Neural cell (in vitro differentiated cells): Measurements from ENCODE around the gene HGD. TPM values are rescaled to one million over a fixed set of nuclear protein-coding genes. Genes with fewer than 3 reads are reported as not detected.

Experiments used
- H2AFZ ChIP-seq: fragments of 200-600, 300-800 bp; sonication (generic), shearing (Covaris generic); 2 replicates; pipeline ENCODE4 v1.6.0; 2014; ENCODE audit warnings: low read depth, mild to moderate bottlenecking, antibody characterized with exemption, low read length, moderate library complexity
- H3F3A ChIP-seq: fragments of 200-600 bp; shearing (Covaris generic); 2 replicates; pipeline ENCODE4 v1.6.1; 2016; ENCODE audit warnings: mild to moderate bottlenecking, moderate library complexity, mixed read lengths, antibody characterized with exemption, low read length; ENCODE audit not compliant: insufficient read depth, poor library complexity, severe bottlenecking
- H3K27ac ChIP-seq: fragments of 200-600, 300-800 bp; sonication (generic), shearing (Covaris generic); 2 replicates; pipeline ENCODE4 v1.5.1; 2014; ENCODE audit warnings: mild to moderate bottlenecking, low read length, moderate library complexity
- H3K27me3 ChIP-seq: fragments of 300-800, 200-600 bp; sonication (generic), shearing (Covaris generic); 2 replicates; pipeline ENCODE4 v1.6.0; 2014; ENCODE audit warnings: mild to moderate bottlenecking, low read depth, low read length, moderate library complexity; ENCODE audit not compliant: insufficient read depth
- H3K36me3 ChIP-seq: fragments of 300-800, 200-600 bp; sonication (generic), shearing (Covaris generic); 2 replicates; pipeline ENCODE4 v1.5.1; 2014; ENCODE audit warnings: mild to moderate bottlenecking, antibody characterized with exemption, low read length, moderate library complexity; ENCODE audit not compliant: insufficient read depth
- H3K4me2 ChIP-seq: fragments of 300-800, 200-600 bp; sonication (generic), shearing (Covaris generic); 2 replicates; pipeline ENCODE4 v1.6.0; 2014; ENCODE audit warnings: mild to moderate bottlenecking, low read length
- H3K4me3 ChIP-seq: fragments of 300-800, 200-600 bp; sonication (generic), shearing (Covaris generic); 2 replicates; pipeline ENCODE4 v1.5.1; 2014; ENCODE audit warnings: mild to moderate bottlenecking, low read length, moderate library complexity
- H3K79me2 ChIP-seq: fragments of 200-600 bp; shearing (Covaris generic); replicated peaks from 2 replicates; pipeline ENCODE4 v1.6.0; 2014; ENCODE audit warnings: mild to moderate bottlenecking, low read length, moderate library complexity; ENCODE audit not compliant: insufficient read depth
- H3K9ac ChIP-seq: fragments of 300-800, 200-600 bp; sonication (generic), shearing (Covaris generic); 2 replicates; pipeline ENCODE4 v1.6.1; 2016; ENCODE audit warnings: mild to moderate bottlenecking, low read length, mixed read lengths
- H3K9me2 ChIP-seq: fragments of 200-600 bp; shearing (Covaris generic); 2 replicates; pipeline ENCODE4 v1.6.1; 2016; ENCODE audit warnings: mild to moderate bottlenecking, low read length, mixed read lengths; ENCODE audit not compliant: insufficient read depth
- H3K9me3 ChIP-seq: fragments of 200-600, 300-800 bp; sonication (generic), shearing (Covaris generic); 2 replicates; pipeline ENCODE4 v1.6.1; 2016; ENCODE audit warnings: mild to moderate bottlenecking, mixed run types, low read length, moderate library complexity, mixed read lengths
- H4K20me1 ChIP-seq: fragments of 200-600 bp; shearing (Covaris generic); 2 replicates; pipeline ENCODE4 v1.6.1; 2016; ENCODE audit warnings: mild to moderate bottlenecking, mixed run types; ENCODE audit not compliant: insufficient read depth
- EP300 ChIP-seq: fragments of 450-650 bp; conservative IDR thresholded peaks from 2 replicates; pipeline ENCODE4 v1.6.1; 2014; ENCODE audit warnings: antibody characterized with exemption, mild to moderate bottlenecking, moderate library complexity; ENCODE audit not compliant: poor library complexity, severe bottlenecking
- EZH2 ChIP-seq: fragments of 200-600, 300-800 bp; shearing (Covaris generic), sonication (generic); IDR thresholded peaks from 2 replicates; pipeline ENCODE4 v1.6.1; 2014; ENCODE audit warnings: antibody characterized with exemption, low read length, borderline replicate concordance, mild to moderate bottlenecking; ENCODE audit not compliant: insufficient read depth, poor library complexity, severe bottlenecking
- MXI1 ChIP-seq: fragments of 450-650 bp; conservative IDR thresholded peaks from 2 replicates; pipeline ENCODE4 v1.6.1; 2014; ENCODE audit warnings: antibody characterized with exemption, mild to moderate bottlenecking; ENCODE audit not compliant: poor library complexity, severe bottlenecking
- POLR2AphosphoS5 ChIP-seq: IDR thresholded peaks from 2 replicates; pipeline ENCODE4 v1.6.1; 2012
- RAD21 ChIP-seq: fragments of 450-650 bp; conservative IDR thresholded peaks from 2 replicates; pipeline ENCODE4 v1.6.1; 2014; ENCODE audit warnings: antibody characterized with exemption, mild to moderate bottlenecking, moderate library complexity
- SMC3 ChIP-seq: fragments of 450-650 bp; conservative IDR thresholded peaks from 2 replicates; pipeline ENCODE4 v1.6.1; 2014; ENCODE audit warnings: antibody characterized with exemption, mild to moderate bottlenecking, moderate library complexity; ENCODE audit not compliant: poor library complexity
- TAF1 ChIP-seq: IDR thresholded peaks from 2 replicates; pipeline ENCODE4 v1.6.1; 2012; ENCODE audit warnings: low read depth
- polyA plus RNA-seq: library from polyadenylated mRNA; depleted of rRNA; stranded (reverse); fragments of >200 nt; gene quantifications from 2 replicates; pipeline ENCODE4 v1.2.3, GENCODE V29; 2014
- TF ChIP-seq, protein P1 (sequence below): IDR thresholded peaks from 2 replicates; pipeline ENCODE4 v1.6.1; 2012; ENCODE audit warnings: borderline replicate concordance
- TF ChIP-seq, protein P2 (sequence below): fragments of 450-650 bp; IDR thresholded peaks from 2 replicates; pipeline ENCODE4 v1.5.1; 2014; ENCODE audit warnings: antibody characterized with exemption, mild to moderate bottlenecking, moderate library complexity; ENCODE audit not compliant: poor library complexity, severe bottlenecking

The HGD gene
- polyA plus RNA-seq, 1 donor from 2014 or later = not detected

DNA sequence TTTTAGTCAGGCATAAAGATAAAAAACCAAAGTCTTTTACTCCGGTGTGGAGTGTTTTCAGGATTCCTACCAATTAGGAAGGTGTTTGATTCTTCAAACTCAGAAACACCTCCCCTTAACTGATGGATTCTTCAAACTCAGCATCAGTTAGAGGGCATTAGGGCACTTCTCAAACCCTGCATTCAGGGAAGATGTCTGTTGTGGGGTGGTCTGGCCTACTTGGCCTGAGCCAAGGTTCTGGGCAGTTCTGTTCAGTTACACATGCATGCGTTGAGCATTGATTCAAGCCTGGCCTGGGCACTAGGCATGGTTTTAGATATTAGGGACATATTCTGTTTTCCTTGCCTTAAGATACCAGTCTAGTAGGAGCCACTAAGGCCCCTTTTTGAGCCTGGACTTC is 1.0 kb downstream of the HGD start:
- Histone ChIP-seq H3K36me3 (no peaks in the 10 kb centered on the region), H3K4me2 (no peak overlapping the region), H3F3A (no peaks in the 10 kb centered on the region), H4K20me1 (no peaks in the 10 kb centered on the region), H3K9ac (no peak overlapping the region), H3K4me3 (no peak overlapping the region), H3K27me3 (no peaks in the 10 kb centered on the region), H3K9me2 (no peaks in the 10 kb centered on the region), H2AFZ (no peak overlapping the region), H3K27ac (no peak overlapping the region), H3K9me3 (no peaks in the 10 kb centered on the region), H3K79me2 (no peaks in the 10 kb centered on the region)
- TF ChIP-seq EZH2 = no peak
- TF ChIP-seq RAD21 = no peak
- TF ChIP-seq EP300 = no peak
- no peak for TF ChIP-seq TAF1
- TF ChIP-seq, protein P1, sequence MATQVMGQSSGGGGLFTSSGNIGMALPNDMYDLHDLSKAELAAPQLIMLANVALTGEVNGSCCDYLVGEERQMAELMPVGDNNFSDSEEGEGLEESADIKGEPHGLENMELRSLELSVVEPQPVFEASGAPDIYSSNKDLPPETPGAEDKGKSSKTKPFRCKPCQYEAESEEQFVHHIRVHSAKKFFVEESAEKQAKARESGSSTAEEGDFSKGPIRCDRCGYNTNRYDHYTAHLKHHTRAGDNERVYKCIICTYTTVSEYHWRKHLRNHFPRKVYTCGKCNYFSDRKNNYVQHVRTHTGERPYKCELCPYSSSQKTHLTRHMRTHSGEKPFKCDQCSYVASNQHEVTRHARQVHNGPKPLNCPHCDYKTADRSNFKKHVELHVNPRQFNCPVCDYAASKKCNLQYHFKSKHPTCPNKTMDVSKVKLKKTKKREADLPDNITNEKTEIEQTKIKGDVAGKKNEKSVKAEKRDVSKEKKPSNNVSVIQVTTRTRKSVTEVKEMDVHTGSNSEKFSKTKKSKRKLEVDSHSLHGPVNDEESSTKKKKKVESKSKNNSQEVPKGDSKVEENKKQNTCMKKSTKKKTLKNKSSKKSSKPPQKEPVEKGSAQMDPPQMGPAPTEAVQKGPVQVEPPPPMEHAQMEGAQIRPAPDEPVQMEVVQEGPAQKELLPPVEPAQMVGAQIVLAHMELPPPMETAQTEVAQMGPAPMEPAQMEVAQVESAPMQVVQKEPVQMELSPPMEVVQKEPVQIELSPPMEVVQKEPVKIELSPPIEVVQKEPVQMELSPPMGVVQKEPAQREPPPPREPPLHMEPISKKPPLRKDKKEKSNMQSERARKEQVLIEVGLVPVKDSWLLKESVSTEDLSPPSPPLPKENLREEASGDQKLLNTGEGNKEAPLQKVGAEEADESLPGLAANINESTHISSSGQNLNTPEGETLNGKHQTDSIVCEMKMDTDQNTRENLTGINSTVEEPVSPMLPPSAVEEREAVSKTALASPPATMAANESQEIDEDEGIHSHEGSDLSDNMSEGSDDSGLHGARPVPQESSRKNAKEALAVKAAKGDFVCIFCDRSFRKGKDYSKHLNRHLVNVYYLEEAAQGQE = no peak
- TF ChIP-seq SMC3 = no peak
- TF ChIP-seq, protein P2, sequence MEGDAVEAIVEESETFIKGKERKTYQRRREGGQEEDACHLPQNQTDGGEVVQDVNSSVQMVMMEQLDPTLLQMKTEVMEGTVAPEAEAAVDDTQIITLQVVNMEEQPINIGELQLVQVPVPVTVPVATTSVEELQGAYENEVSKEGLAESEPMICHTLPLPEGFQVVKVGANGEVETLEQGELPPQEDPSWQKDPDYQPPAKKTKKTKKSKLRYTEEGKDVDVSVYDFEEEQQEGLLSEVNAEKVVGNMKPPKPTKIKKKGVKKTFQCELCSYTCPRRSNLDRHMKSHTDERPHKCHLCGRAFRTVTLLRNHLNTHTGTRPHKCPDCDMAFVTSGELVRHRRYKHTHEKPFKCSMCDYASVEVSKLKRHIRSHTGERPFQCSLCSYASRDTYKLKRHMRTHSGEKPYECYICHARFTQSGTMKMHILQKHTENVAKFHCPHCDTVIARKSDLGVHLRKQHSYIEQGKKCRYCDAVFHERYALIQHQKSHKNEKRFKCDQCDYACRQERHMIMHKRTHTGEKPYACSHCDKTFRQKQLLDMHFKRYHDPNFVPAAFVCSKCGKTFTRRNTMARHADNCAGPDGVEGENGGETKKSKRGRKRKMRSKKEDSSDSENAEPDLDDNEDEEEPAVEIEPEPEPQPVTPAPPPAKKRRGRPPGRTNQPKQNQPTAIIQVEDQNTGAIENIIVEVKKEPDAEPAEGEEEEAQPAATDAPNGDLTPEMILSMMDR = no peak
- no peak for TF ChIP-seq POLR2AphosphoS5
- TF ChIP-seq MXI1 = no peak

DNA sequence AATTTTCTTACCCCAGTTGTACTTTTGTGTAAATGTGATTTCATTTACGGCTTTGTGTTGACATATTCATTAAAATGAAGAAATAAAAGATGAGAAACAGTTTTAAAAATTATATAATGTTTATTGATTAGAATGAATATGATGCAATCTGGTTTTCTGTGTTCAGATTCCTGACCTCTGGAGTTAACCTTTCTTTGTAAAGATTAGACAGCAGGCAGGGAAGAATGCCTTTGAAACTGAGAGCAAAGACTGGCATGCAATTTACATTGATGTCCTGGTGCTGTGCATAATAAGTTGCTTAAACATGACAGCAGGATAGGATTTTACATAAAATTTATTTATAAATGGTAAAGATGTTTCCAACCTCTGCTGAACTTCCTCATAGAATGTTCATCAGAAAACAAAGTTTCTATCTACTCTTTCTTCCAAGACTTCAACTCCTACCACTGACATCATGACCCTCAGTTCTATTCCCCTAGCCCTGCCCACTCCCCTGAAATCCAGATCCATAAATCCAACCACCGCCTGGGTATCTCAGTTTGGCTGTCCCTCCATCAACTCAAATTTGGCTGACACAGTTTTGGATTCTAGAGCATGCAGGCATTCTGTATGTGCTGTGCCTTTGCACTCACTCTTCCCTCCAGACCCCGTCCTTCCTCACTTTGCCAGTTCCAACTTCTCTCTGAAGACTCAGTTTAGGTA is 1.7 kb downstream of the HGD start:
- Histone ChIP-seq H4K20me1 (no peaks in the 10 kb centered on the region), H2AFZ (no peak overlapping the region), H3K27ac (no peak overlapping the region), H3K36me3 (no peaks in the 10 kb centered on the region), H3K9ac (no peak overlapping the region), H3K4me2 (no peak overlapping the region), H3K9me2 (no peaks in the 10 kb centered on the region), H3K4me3 (no peak overlapping the region), H3K27me3 (no peaks in the 10 kb centered on the region), H3K9me3 (no peaks in the 10 kb centered on the region), H3F3A (no peaks in the 10 kb centered on the region), H3K79me2 (no peaks in the 10 kb centered on the region)
- TF ChIP-seq EZH2 (no peak), SMC3 (no peak), TAF1 (no peak), EP300 (no peak), POLR2AphosphoS5 (no peak), MXI1 (no peak)
- TF ChIP-seq, protein P1 = no peak
